SK-N-MC (cell line): ENCODE results near the gene FER.

Experiments
- EZH2 ChIP-seq: fragments of 200-600 bp; sonication (generic); IDR thresholded peaks from one replicate; pipeline ENCODE4 v1.6.1; 2017; ENCODE audit warnings: antibody characterized with exemption
- FOXP2 ChIP-seq: optimal IDR thresholded peaks from 2 replicates; pipeline ENCODE3; 2011; ENCODE audit warnings: mild to moderate bottlenecking, moderate library complexity; ENCODE audit not compliant: insufficient read depth; ENCODE audit errors: extremely low read length, control extremely low read depth
- POLR2AphosphoS5 ChIP-seq: IDR thresholded peaks from 2 replicates; pipeline ENCODE4 v1.6.1; 2012; ENCODE audit warnings: mild to moderate bottlenecking, low read depth, low read length, borderline replicate concordance

DNA sequence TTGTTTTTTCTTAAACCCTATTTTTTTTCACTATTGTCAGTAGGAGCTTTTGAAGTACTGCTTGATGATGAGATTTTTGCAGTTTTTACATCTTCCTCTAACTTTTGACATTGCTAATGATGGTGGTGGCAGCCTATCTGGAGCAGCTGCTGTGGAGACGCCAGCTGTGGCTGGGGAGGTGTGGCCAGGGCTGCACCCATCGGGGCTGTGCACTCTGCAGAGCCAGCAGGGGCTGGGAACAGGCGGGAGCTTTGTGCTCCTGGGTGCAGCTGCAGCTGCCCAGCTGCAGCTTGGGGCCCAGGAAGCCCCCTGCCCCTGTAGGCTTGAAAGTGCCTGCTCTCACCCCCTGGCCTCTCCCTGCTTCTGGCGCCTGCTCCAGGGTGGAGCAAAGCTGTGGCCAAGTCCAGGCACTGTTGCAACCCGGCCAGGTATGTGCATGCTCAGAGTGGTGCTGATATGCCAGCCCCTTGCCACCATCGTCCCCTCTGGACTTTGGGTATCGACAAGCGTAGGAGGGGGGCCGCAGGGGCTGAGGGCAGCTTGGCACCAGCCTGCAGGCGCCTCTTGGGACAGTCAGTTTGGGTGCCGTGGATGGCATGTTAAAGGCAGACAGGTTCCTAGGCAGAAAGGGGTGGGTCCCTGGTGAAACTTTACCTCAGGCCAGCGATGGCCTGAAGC lies 39.2 kb downstream of the FER start:
- TF ChIP-seq POLR2AphosphoS5 (no peak), EZH2 (no peak), FOXP2 (no peak)
